Lung (tissue), 12 donors: ENCODE data around the gene RIMS3. TPM values are rescaled to one million over a fixed set of nuclear protein-coding genes. Genes with fewer than 3 reads are reported as not detected.

Experiments
- ATAC-seq: fragments of 200-7000 bp; cut with Tn5 transposase; one replicate; pipeline ENCODE4 v1.9.1; 2020; ENCODE audit warnings: moderate number of reproducible peaks; ENCODE audit not compliant: insufficient read depth, low FRiP score
- DNase-seq, 3 donors: peaks; one replicate each; pipeline ENCODE4 v3.0.0-alpha.2; 2013 to 2017
- H3K27ac ChIP-seq, 2 donors: one replicate each; pipeline ENCODE4 v1.5.1; 2013; ENCODE audit warnings: mild to moderate bottlenecking in 2 of 2, moderate library complexity in 2 of 2, control low read depth in 1 of 2, inconsistent platforms in 1 of 2, low read depth in 1 of 2, low read length in 1 of 2
- H3K27me3 ChIP-seq, 3 donors: one replicate each; pipeline ENCODE4 v1.5.1; 2013; ENCODE audit warnings: low read length in 2 of 3; ENCODE audit not compliant: control insufficient read depth in 3 of 3, insufficient read depth in 3 of 3
- H3K36me3 ChIP-seq, 4 donors: one replicate each; pipeline ENCODE4 v1.5.1; 2013; ENCODE audit warnings: low read length in 4 of 4, mild to moderate bottlenecking in 1 of 4, moderate library complexity in 1 of 4; ENCODE audit not compliant: control insufficient read depth in 4 of 4, insufficient read depth in 4 of 4
- H3K4me1 ChIP-seq, 5 donors: one replicate each; pipeline ENCODE4 v1.5.1; 2013; ENCODE audit warnings: low read length in 5 of 5, mild to moderate bottlenecking in 2 of 5, moderate library complexity in 1 of 5; ENCODE audit not compliant: control insufficient read depth in 5 of 5, insufficient read depth in 5 of 5
- H3K4me3 ChIP-seq: one replicate; pipeline ENCODE4 v1.5.1; 2013; ENCODE audit warnings: mild to moderate bottlenecking, control low read depth, moderate library complexity
- H3K9ac ChIP-seq, 2 donors: one replicate each; pipeline ENCODE4 v1.5.1; 2013; ENCODE audit warnings: low read length in 2 of 2, control low read depth in 1 of 2; ENCODE audit not compliant: insufficient read depth in 1 of 2
- H3K9me3 ChIP-seq, 4 donors: one replicate each; pipeline ENCODE4 v1.5.1; 2013; ENCODE audit warnings: low read length in 3 of 4, mild to moderate bottlenecking in 1 of 4, moderate library complexity in 1 of 4; ENCODE audit not compliant: control insufficient read depth in 4 of 4, insufficient read depth in 3 of 4
- WGBS, 2 donors: extraction: QIAGEN DNeasy Blood & Tissue Kit; methylation state at CpG; one replicate each; pipeline ENCODE4 v1.1.7; 2013; 5-methylcytosine and 5-hydroxymethylcytosine counted together
- polyA plus RNA-seq, 2 donors: library from polyadenylated mRNA; stranded (reverse); fragments of 200-250 nt; gene quantifications; one replicate each; pipeline ENCODE4 v1.2.1, GENCODE V29; 2013
- total RNA-seq, 2 donors: library from RNA; depleted of rRNA in 1 of 2; stranded (reverse); fragments of >200 nt in 1 of 2; gene quantifications; one replicate each; pipeline ENCODE4 v1.2.1, GENCODE V29; 2014 to 2021
- TF ChIP-seq, protein P1 (sequence below): IDR thresholded peaks from 2 replicates; pipeline ENCODE4 v1.5.1; 2012; ENCODE audit warnings: mild to moderate bottlenecking; ENCODE audit errors: control extremely low read depth, extremely low read depth
- donor health status: control.
- donor health status: control.
- donor health status: Bipolar disorder and iron deficiency.
- donor health status: healthy.
- donor health status: DM: yes; HTN: yes; CAD: no.

RIMS3 gene
- total and polyA plus RNA-seq, 4 donors = 0.93 to 5.5 (median 1.5) TPM

DNA sequence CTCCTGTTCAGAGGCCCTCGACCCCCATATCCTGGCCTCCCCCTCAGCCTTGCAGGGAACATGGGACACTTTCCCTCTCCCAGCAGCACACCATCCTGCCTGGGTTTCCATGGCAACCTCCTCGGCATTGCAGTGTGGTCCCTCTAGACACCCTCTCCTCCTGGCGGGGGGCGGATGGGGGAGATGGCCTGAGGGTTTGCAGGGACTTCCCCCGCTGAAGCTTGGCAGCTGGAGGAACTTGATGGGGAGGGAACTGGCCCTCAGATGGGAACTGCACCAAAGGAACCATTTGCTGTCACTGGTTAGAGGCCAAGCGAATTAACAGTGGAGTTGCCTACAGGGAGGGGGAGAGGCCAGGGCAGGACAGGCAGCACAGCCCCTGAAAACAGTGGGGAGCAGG, 28.7 kb downstream of the RIMS3 start:
- H3K9ac ChIP-seq = no peak overlapping the region
- H3K27me3 ChIP-seq = no peaks in the 10 kb centered on the region
- no peaks in the 10 kb centered on the region for H3K4me1 ChIP-seq
- no peak for DNase-seq
- no peak for ATAC-seq
- TF ChIP-seq, protein P1, sequence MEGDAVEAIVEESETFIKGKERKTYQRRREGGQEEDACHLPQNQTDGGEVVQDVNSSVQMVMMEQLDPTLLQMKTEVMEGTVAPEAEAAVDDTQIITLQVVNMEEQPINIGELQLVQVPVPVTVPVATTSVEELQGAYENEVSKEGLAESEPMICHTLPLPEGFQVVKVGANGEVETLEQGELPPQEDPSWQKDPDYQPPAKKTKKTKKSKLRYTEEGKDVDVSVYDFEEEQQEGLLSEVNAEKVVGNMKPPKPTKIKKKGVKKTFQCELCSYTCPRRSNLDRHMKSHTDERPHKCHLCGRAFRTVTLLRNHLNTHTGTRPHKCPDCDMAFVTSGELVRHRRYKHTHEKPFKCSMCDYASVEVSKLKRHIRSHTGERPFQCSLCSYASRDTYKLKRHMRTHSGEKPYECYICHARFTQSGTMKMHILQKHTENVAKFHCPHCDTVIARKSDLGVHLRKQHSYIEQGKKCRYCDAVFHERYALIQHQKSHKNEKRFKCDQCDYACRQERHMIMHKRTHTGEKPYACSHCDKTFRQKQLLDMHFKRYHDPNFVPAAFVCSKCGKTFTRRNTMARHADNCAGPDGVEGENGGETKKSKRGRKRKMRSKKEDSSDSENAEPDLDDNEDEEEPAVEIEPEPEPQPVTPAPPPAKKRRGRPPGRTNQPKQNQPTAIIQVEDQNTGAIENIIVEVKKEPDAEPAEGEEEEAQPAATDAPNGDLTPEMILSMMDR = no peak
- no peaks in the 10 kb centered on the region for H3K36me3 ChIP-seq
- H3K4me3 ChIP-seq = no peak overlapping the region
- H3K9me3 ChIP-seq = peaks cover 0 to 2% (median 0%) of the 10 kb centered on the region in 4 donors
- no peak overlapping the region for H3K27ac ChIP-seq
- WGBS, 2 donors = 56 to 76% methylated on average over 6 of the region's 6 CpGs

- WGBS, 2 donors = 96 to 97% methylated on average over 25 of the region's 25 CpGs
Measured at GRCh38 chr1:40635763-40636500, 29.6 kb downstream of the RIMS3 start.

GRCh38 chr1:40634901-40635655, 30.4 kb downstream of the RIMS3 start:
- H3K9me3 ChIP-seq = peaks cover 0 to 2% (median 0%) of the 10 kb centered on the region in 4 donors
- no peak for ATAC-seq
- TF ChIP-seq, protein P1 = no peak
- DNase-seq = no peak
- no peaks in the 10 kb centered on the region for H3K4me1 ChIP-seq
- no peak overlapping the region for H3K4me3 ChIP-seq
- H3K9ac ChIP-seq = no peak overlapping the region
- H3K27me3 ChIP-seq = no peaks in the 10 kb centered on the region
- no peak overlapping the region for H3K27ac ChIP-seq
- WGBS, 2 donors = 88 to 92% methylated on average over 6 of the region's 6 CpGs
- no peaks in the 10 kb centered on the region for H3K36me3 ChIP-seq

More at GRCh38 chr1:40635763-40636500, 29.6 kb downstream of the RIMS3 start:
- Histone ChIP-seq H3K4me3 (no peak overlapping the region), H3K4me1 (no peaks in the 10 kb centered on the region), H3K27me3 (no peaks in the 10 kb centered on the region), H3K27ac (no peak overlapping the region), H3K36me3 (no peaks in the 10 kb centered on the region), H3K9me3 (peaks cover 0 to 2% (median 0%) of the 10 kb centered on the region in 4 donors), H3K9ac (no peak overlapping the region)
- TF ChIP-seq, protein P1 = no peak
- ATAC-seq (no peak), DNase-seq (no peak)
